Liver (tissue), 9 donors: ENCODE measurements around the gene FNDC10. TPM values are rescaled to one million over a fixed set of nuclear protein-coding genes. Genes with fewer than 3 reads are reported as not detected.

Experiments used
- DNase-seq: peaks from one replicate; pipeline ENCODE4 v3.0.0-alpha.2; 2017; ENCODE audit warnings: low spot score
- H3K27ac ChIP-seq, 2 donors: one replicate each; pipeline ENCODE4 v1.7.0; 2013; ENCODE audit warnings: inconsistent platforms in 2 of 2, low read length in 2 of 2, control low read depth in 1 of 2, low read depth in 1 of 2, mild to moderate bottlenecking in 1 of 2
- H3K27me3 ChIP-seq, 4 donors: one replicate each; pipeline versions ENCODE4 v1.6.1 to v1.7.0; 2013; ENCODE audit warnings: low read length in 3 of 4, inconsistent platforms in 1 of 4, mild to moderate bottlenecking in 1 of 4, moderate library complexity in 1 of 4; ENCODE audit not compliant: control insufficient read depth in 4 of 4, insufficient read depth in 4 of 4
- H3K36me3 ChIP-seq, 4 donors: one replicate each; pipeline versions ENCODE4 v1.6.1 to v1.7.0; 2013; ENCODE audit warnings: low read length in 3 of 4, mild to moderate bottlenecking in 3 of 4, low read depth in 1 of 4, moderate library complexity in 1 of 4; ENCODE audit not compliant: control insufficient read depth in 4 of 4, insufficient read depth in 3 of 4
- H3K4me1 ChIP-seq, 4 donors: one replicate each; pipeline versions ENCODE4 v1.6.1 to v1.7.0; 2013; ENCODE audit warnings: low read length in 3 of 4, mild to moderate bottlenecking in 3 of 4, moderate library complexity in 1 of 4; ENCODE audit not compliant: control insufficient read depth in 4 of 4, insufficient read depth in 4 of 4
- H3K4me3 ChIP-seq, 3 donors: one replicate each; pipeline versions ENCODE4 v1.6.1 to v1.7.0; 2013; ENCODE audit warnings: low read length in 3 of 3, control low read depth in 1 of 3, low read depth in 1 of 3, mild to moderate bottlenecking in 1 of 3
- H3K9ac ChIP-seq, 2 donors: one replicate each; pipeline ENCODE4 v1.7.0; 2013; ENCODE audit warnings: low read length in 2 of 2, mild to moderate bottlenecking in 2 of 2, moderate library complexity in 2 of 2, control low read depth in 1 of 2, low read depth in 1 of 2
- H3K9me3 ChIP-seq, 4 donors: one replicate each; pipeline versions ENCODE4 v1.6.1 to v1.7.0; 2013; ENCODE audit warnings: low read length in 3 of 4; ENCODE audit not compliant: control insufficient read depth in 4 of 4
- CTCF ChIP-seq: fragments of 150-350 bp; IDR thresholded peaks from 2 replicates; pipeline ENCODE4 v1.5.1; 2017; ENCODE audit warnings: improper control_type of control experiment, low read depth, low read length; ENCODE audit not compliant: missing input control
- FOXA1 ChIP-seq: IDR thresholded peaks from 2 replicates; pipeline ENCODE4 v1.6.1; 2016; ENCODE audit warnings: antibody characterized with exemption
- FOXA2 ChIP-seq: IDR thresholded peaks from 2 replicates; pipeline ENCODE4 v1.6.1; 2016; ENCODE audit warnings: antibody characterized with exemption
- GABPA ChIP-seq, 2 donors: IDR thresholded peaks in 1 of 2; conservative IDR thresholded peaks in 1 of 2; 2 replicates each; pipeline ENCODE4 v1.6.1; 2016; ENCODE audit warnings: antibody characterized with exemption in 2 of 2, mild to moderate bottlenecking in 1 of 2, moderate library complexity in 1 of 2
- HNF4A ChIP-seq, 2 donors: conservative IDR thresholded peaks; 2 replicates each; pipeline ENCODE4 v1.6.1; 2016; ENCODE audit warnings: antibody characterized with exemption in 2 of 2, mild to moderate bottlenecking in 2 of 2
- HNF4G ChIP-seq: IDR thresholded peaks from 2 replicates; pipeline ENCODE4 v1.6.1; 2016; ENCODE audit warnings: antibody characterized with exemption
- JUND ChIP-seq, 2 donors: IDR thresholded peaks; 2 replicates each; pipeline ENCODE4 v1.6.1; 2016; ENCODE audit warnings: antibody characterized with exemption in 2 of 2
- MAX ChIP-seq: IDR thresholded peaks from 2 replicates; pipeline ENCODE4 v1.6.1; 2016; ENCODE audit warnings: antibody characterized with exemption
- NR2F2 ChIP-seq: IDR thresholded peaks from 2 replicates; pipeline ENCODE4 v1.6.1; 2016; ENCODE audit warnings: antibody characterized with exemption
- RAD21 ChIP-seq, 2 donors: IDR thresholded peaks; 2 replicates each; pipeline ENCODE4 v1.6.1; 2016; ENCODE audit warnings: antibody characterized with exemption in 2 of 2, mild to moderate bottlenecking in 2 of 2
- RXRA ChIP-seq, 2 donors: IDR thresholded peaks; 2 replicates each; pipeline ENCODE4 v1.6.1; 2017 to 2018; ENCODE audit warnings: antibody characterized with exemption in 2 of 2, mild to moderate bottlenecking in 1 of 2
- SP1 ChIP-seq: IDR thresholded peaks from 2 replicates; pipeline ENCODE4 v1.6.1; 2018; ENCODE audit warnings: antibody characterized with exemption, mild to moderate bottlenecking
- TAF1 ChIP-seq: conservative IDR thresholded peaks from 2 replicates; pipeline ENCODE4 v1.6.1; 2016; ENCODE audit warnings: antibody characterized with exemption, mild to moderate bottlenecking
- YY1 ChIP-seq: IDR thresholded peaks from 2 replicates; pipeline ENCODE4 v1.6.1; 2016; ENCODE audit warnings: antibody characterized with exemption, mild to moderate bottlenecking
- WGBS: extraction: QIAGEN DNeasy Blood & Tissue Kit; methylation state at CpG from one replicate; pipeline ENCODE4 v1.1.7; 2013; 5-methylcytosine and 5-hydroxymethylcytosine counted together
- polyA plus RNA-seq, 2 donors: library from polyadenylated mRNA; stranded (reverse) in 1 of 2; unstranded in 1 of 2; fragments of 200-250 nt in 1 of 2; fragments of >200 nt in 1 of 2; fragmentation: Nextera tagmentation in 1 of 2; extraction: Ambion mirVana in 1 of 2; gene quantifications; one replicate each; pipeline versions ENCODE4 v1.2.1 to v1.2.3, GENCODE V29; 2013 to 2015
- total RNA-seq, 2 donors: library from RNA; depleted of rRNA; stranded (reverse); fragments of >200 nt; gene quantifications; one replicate each; pipeline ENCODE4 v1.2.3, GENCODE V29; 2014
- TF ChIP-seq, protein P1 (sequence below): IDR thresholded peaks from 2 replicates; pipeline ENCODE4 v1.6.1; 2016; ENCODE audit warnings: antibody characterized with exemption
- TF ChIP-seq, protein P2 (sequence below): IDR thresholded peaks from 2 replicates; pipeline ENCODE4 v1.6.1; 2016; ENCODE audit warnings: antibody characterized with exemption
- TF ChIP-seq, protein P3 (sequence below): IDR thresholded peaks from 2 replicates; pipeline ENCODE4 v1.6.1; 2016; ENCODE audit warnings: antibody characterized with exemption, mild to moderate bottlenecking
- donor health status: healthy.
- donor health status: healthy.
- donor health status: healthy.
- donor health status: healthy.
- donor health status: healthy.

Gene FNDC10
- total and polyA plus RNA-seq, 4 donors: 0.08 to 0.58 (median 0.25) TPM

- Histone ChIP-seq H3K36me3 (peaks cover 0 to 14% (median 3%) of the 10 kb centered on the region in 4 donors), H3K27ac (no peak overlapping the region), H3K27me3 (no peaks in the 10 kb centered on the region), H3K9me3 (no peaks in the 10 kb centered on the region), H3K9ac (no peak overlapping the region), H3K4me1 (peaks cover 2 to 19% (median 13%) of the 10 kb centered on the region in 4 donors), H3K4me3 (no peak overlapping the region)
- DNase-seq: no peak
- WGBS: 96% methylated on average over 17 of the region's 17 CpGs
- TF ChIP-seq CTCF (no peak), FOXA1 (no peak), NR2F2 (no peak), YY1 (no peak), RXRA (IDR thresholded peaks at IDR 0.05) (no peak), MAX (no peak), FOXA2 (no peak), HNF4G (no peak)
- TF ChIP-seq, protein P1, sequence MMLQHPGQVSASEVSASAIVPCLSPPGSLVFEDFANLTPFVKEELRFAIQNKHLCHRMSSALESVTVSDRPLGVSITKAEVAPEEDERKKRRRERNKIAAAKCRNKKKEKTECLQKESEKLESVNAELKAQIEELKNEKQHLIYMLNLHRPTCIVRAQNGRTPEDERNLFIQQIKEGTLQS: no peak
Observed at GRCh38 chr1:1622788-1623094, 22.8 kb upstream of the FNDC10 start.

DNA sequence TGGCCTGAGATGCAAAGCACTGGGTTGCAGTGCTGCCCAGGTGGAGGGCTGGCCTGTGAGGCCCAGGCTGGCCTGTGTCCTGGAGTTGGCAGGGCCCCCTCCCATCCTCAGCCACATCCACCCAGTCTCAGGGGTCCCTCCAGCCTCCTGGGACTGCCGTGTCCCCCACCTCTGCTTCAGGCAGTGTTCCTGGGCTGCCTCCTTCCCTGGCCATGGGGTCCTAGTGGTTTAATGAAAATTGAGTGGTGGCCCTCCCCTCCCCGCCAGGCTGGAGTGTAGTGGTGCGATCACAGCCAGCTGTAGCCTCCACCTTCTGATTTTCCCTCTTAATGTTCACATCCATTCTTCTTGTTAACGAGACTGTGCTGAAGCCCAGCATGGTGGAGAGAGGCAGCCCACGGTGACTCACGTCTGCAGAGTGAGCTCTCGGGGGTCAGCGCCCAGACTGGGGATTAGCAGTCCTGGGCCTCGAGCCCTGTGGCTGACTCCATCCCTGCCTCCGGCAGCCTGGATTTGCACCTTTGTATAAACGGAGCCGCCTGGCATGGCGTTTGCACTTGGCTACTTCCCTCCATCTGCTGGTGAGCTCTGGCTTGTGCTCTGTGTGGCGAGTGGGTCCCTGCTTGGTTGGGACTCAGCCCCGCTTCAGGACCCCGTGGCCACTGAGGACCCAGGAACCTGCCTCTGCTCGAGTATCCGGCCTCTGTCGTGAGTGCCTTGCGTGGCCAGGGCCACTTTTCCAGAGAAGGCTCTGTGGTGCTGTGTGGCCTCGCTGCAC lies 22.3 kb upstream of the FNDC10 start:
- Histone ChIP-seq H3K4me3 (no peak overlapping the region), H3K27ac (no peak overlapping the region), H3K27me3 (no peaks in the 10 kb centered on the region), H3K9ac (no peak overlapping the region), H3K9me3 (no peaks in the 10 kb centered on the region), H3K36me3 (peaks cover 0 to 14% (median 2%) of the 10 kb centered on the region in 4 donors), H3K4me1 (peaks cover 2 to 24% (median 17%) of the 10 kb centered on the region in 4 donors)
- no peak for TF ChIP-seq FOXA2
- no peak for TF ChIP-seq YY1
- TF ChIP-seq TAF1: no peak
- no peak for TF ChIP-seq GABPA (IDR thresholded peaks at IDR 0.05 in 1 of 2, conservative IDR thresholded peaks at IDR 0.05 in 1 of 2)
- no peak for TF ChIP-seq RAD21 (IDR thresholded peaks at IDR 0.05)
- TF ChIP-seq SP1: no peak
- TF ChIP-seq, protein P2, sequence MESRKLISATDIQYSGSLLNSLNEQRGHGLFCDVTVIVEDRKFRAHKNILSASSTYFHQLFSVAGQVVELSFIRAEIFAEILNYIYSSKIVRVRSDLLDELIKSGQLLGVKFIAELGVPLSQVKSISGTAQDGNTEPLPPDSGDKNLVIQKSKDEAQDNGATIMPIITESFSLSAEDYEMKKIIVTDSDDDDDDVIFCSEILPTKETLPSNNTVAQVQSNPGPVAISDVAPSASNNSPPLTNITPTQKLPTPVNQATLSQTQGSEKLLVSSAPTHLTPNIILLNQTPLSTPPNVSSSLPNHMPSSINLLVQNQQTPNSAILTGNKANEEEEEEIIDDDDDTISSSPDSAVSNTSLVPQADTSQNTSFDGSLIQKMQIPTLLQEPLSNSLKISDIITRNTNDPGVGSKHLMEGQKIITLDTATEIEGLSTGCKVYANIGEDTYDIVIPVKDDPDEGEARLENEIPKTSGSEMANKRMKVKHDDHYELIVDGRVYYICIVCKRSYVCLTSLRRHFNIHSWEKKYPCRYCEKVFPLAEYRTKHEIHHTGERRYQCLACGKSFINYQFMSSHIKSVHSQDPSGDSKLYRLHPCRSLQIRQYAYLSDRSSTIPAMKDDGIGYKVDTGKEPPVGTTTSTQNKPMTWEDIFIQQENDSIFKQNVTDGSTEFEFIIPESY: no peak
- TF ChIP-seq FOXA1: no peak
- no peak for TF ChIP-seq HNF4A (conservative IDR thresholded peaks at IDR 0.05)
- no peak for TF ChIP-seq JUND (IDR thresholded peaks at IDR 0.05)
- TF ChIP-seq RXRA (IDR thresholded peaks at IDR 0.05): no peak
- no peak for TF ChIP-seq CTCF
- TF ChIP-seq HNF4G: no peak
- TF ChIP-seq, protein P3, sequence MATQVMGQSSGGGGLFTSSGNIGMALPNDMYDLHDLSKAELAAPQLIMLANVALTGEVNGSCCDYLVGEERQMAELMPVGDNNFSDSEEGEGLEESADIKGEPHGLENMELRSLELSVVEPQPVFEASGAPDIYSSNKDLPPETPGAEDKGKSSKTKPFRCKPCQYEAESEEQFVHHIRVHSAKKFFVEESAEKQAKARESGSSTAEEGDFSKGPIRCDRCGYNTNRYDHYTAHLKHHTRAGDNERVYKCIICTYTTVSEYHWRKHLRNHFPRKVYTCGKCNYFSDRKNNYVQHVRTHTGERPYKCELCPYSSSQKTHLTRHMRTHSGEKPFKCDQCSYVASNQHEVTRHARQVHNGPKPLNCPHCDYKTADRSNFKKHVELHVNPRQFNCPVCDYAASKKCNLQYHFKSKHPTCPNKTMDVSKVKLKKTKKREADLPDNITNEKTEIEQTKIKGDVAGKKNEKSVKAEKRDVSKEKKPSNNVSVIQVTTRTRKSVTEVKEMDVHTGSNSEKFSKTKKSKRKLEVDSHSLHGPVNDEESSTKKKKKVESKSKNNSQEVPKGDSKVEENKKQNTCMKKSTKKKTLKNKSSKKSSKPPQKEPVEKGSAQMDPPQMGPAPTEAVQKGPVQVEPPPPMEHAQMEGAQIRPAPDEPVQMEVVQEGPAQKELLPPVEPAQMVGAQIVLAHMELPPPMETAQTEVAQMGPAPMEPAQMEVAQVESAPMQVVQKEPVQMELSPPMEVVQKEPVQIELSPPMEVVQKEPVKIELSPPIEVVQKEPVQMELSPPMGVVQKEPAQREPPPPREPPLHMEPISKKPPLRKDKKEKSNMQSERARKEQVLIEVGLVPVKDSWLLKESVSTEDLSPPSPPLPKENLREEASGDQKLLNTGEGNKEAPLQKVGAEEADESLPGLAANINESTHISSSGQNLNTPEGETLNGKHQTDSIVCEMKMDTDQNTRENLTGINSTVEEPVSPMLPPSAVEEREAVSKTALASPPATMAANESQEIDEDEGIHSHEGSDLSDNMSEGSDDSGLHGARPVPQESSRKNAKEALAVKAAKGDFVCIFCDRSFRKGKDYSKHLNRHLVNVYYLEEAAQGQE: no peak
- DNase-seq: no peak
- WGBS: 93% methylated on average over 21 of the region's 21 CpGs
